ENCODE results near the gene UCN2. TPM values are rescaled to one million over a fixed set of nuclear protein-coding genes. Genes with fewer than 3 reads are reported as not detected.

The UCN2 gene
- total and polyA plus RNA-seq, 2 of the 8 experiments (the other 6 are each of a cell fraction or from before 2014, with no cell fraction given) = 0.14 TPM; not detected in 1

DNA sequence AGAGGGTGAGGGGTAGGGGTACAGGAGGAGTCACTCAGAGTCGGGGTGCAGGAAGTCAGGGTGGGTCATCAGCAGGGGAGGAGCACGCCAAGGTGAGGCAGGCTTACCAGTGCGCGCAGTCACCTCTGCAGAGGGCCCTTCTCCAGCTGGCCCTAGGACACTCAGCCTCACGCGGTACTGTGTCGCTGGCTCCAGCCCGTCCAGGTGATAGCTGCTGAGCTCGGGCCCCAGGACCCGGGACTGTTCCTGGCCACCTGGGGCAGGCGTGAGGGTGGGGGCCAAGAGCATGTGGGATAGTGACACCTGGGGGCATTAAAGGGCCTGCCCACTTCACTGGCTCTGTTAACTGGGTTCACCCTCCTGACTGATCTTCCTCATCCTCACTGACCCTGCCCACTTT is 24.1 kb upstream of the UCN2 start:
- H3K56ac ChIP-seq (replicated peaks; ENCODE audit: insufficient read length, low read depth, low read length) = no peak overlapping the region
- H2BK12ac ChIP-seq (ENCODE audit: low read depth, low read length) = no peak overlapping the region
- TF ChIP-seq EGR1 (IDR thresholded peaks at IDR 0.05; ENCODE audit: borderline replicate concordance, low read depth, low read length) = no peak
- TF ChIP-seq POLR2A (IDR thresholded peaks at IDR 0.05; ENCODE audit: control extremely low read depth in 1 of 2, low read depth in 2 of 2, low read length in 2 of 2) = no peak
- no peak for TF ChIP-seq SIX5 (IDR thresholded peaks at IDR 0.05; ENCODE audit: low read depth, low read length)
- TF ChIP-seq HDAC6 (IDR thresholded peaks at IDR 0.05; ENCODE audit: low read depth, low read length) = no peak
- TF ChIP-seq FOSL1 (IDR thresholded peaks at IDR 0.05; ENCODE audit: insufficient read depth, low read depth, low read length) = no peak
- CTCF ChIA-PET (ENCODE audit: partially characterized antibody) = interaction anchor here (1.5 to 2.9 kb wide), 3 partner anchors 10 to 48 kb away, joined by 4 to 10 read pairs (median 6); partner anchors contain the start of gene SLC26A6
- H3K4me2 ChIP-seq (ENCODE audit: insufficient read depth in 1 of 2, low read depth in 2 of 2, low read length in 2 of 2) = no peak overlapping the region
- FAIRE-seq = no peak
- no peaks in the 10 kb centered on the region for H4K20me1 ChIP-seq (replicated peaks in 1 of 2; ENCODE audit: control insufficient read depth in 1 of 2, insufficient read depth in 2 of 2, low read length in 2 of 2)
- H4K91ac ChIP-seq (replicated peaks; ENCODE audit: insufficient read length, low read length) = no peak overlapping the region
- H3K4me3 ChIP-seq (ENCODE audit: extremely low read depth in 1 of 4, insufficient read depth in 2 of 4, low read depth in 3 of 4, low read length in 4 of 4) = no peak overlapping the region
- no peak overlapping the region for H3K18ac ChIP-seq (ENCODE audit: extremely low read depth, low read length)
- no peaks in the 10 kb centered on the region for H3K79me1 ChIP-seq (ENCODE audit: low read depth, low read length)
- no peak overlapping the region for H4K8ac ChIP-seq (ENCODE audit: extremely low read depth, insufficient read depth, low read length)
- H3K9me3 ChIP-seq (ENCODE audit: insufficient read depth in 2 of 2, low read depth in 1 of 2, low read length in 1 of 2) = no peaks in the 10 kb centered on the region
- no peak for DNase-seq (ENCODE audit: low read depth in 1 of 2, low spot score in 2 of 2)
- no peaks in the 10 kb centered on the region for H3K36me3 ChIP-seq (ENCODE audit: control insufficient read depth in 2 of 4, insufficient read depth in 4 of 4, low read length in 3 of 4)
- H3K27me3 ChIP-seq (replicated peaks in 1 of 4; ENCODE audit: control insufficient read depth in 3 of 4, extremely low read depth in 1 of 4, insufficient read depth in 3 of 4, low read length in 3 of 4) = no peaks in the 10 kb centered on the region
- H2BK20ac ChIP-seq (ENCODE audit: low read length) = no peak overlapping the region
- WGBS, 2 experiments (ENCODE audit: extremely low coverage in 1 of 2, insufficient coverage in 1 of 2, insufficient read length in 1 of 2, insufficient replicate concordance in 2 of 2, low coverage in 1 of 2, low lambda C conversion rate in 2 of 2, missing lambda C conversion rate in 1 of 2) = 95% methylated on average over 11 of the region's 11 CpGs; no CpG with 5 or more reads in 1 of the 2 experiments
- no peak overlapping the region for H2BK120ac ChIP-seq (replicated peaks; ENCODE audit: low read depth, low read length)
- no peak overlapping the region for H2BK15ac ChIP-seq (ENCODE audit: low read length)
- peaks cover 0 to 6% (median 0%) of the 10 kb centered on the region in 4 experiments; a peak in 1 of 7 replicates for H3K4me1 ChIP-seq (replicated peaks in 1 of 4; ENCODE audit: control insufficient read depth in 3 of 4, insufficient read depth in 4 of 4, low read length in 3 of 4)
- no peak overlapping the region for H3K9ac ChIP-seq (replicated peaks in 1 of 4; ENCODE audit: extremely low read depth in 1 of 4, low read depth in 3 of 4, low read length in 3 of 4)
- no peak overlapping the region for H4K5ac ChIP-seq (ENCODE audit: insufficient read length, low read depth, low read length)
- no peak overlapping the region for H3K27ac ChIP-seq (ENCODE audit: low read depth, low read length)
- no peak overlapping the region for H2BK5ac ChIP-seq (ENCODE audit: low read depth, low read length)
- no peak overlapping the region for H2AFZ ChIP-seq (ENCODE audit: low read length)
- no peak overlapping the region for H2AK5ac ChIP-seq (ENCODE audit: low read depth, low read length)
- POLR2A ChIA-PET (ENCODE audit: partially characterized antibody) = interaction anchor here (0.8 to 2.7 kb wide), 7 partner anchors 10 to 51 kb away, joined by 3 to 16 read pairs (median 4); partner anchors contain the start of genes SLC26A6 and UQCRC1
- H3K14ac ChIP-seq (ENCODE audit: insufficient read length) = no peak overlapping the region
- no peaks in the 10 kb centered on the region for H3K79me2 ChIP-seq (ENCODE audit: control insufficient read depth in 1 of 2, insufficient read depth in 2 of 2, low read length in 2 of 2)
- no peak overlapping the region for H3K4ac ChIP-seq (replicated peaks; ENCODE audit: insufficient read length, low read depth, low read length)
- no peak overlapping the region for H3K23ac ChIP-seq (ENCODE audit: insufficient read length)
- no peaks in the 10 kb centered on the region for H3K23me2 ChIP-seq (ENCODE audit: low read depth, low read length)

All from H1 (cell line).